Fibroblast of lung (primary cell): ENCODE data around the gene ADIRF. TPM values are rescaled to one million over a fixed set of nuclear protein-coding genes. Genes with fewer than 3 reads are reported as not detected.

Source experiments
- DNase-seq, 2 donors: peaks; one replicate each; pipeline versions ENCODE4 v3.0.0 to v3.0.0-alpha.2; 2010; ENCODE audit warnings: low read depth in 2 of 2
- H2AFZ ChIP-seq: 2 replicates; pipeline ENCODE4 v1.5.1; 2012; ENCODE audit warnings: low read length, control low read depth, inconsistent platforms
- H3K27ac ChIP-seq: 2 replicates; pipeline ENCODE4 v1.5.1; 2011; ENCODE audit warnings: low read length, control low read depth; ENCODE audit not compliant: insufficient read depth
- H3K27me3 ChIP-seq: 2 replicates; pipeline ENCODE4 v1.5.1; 2011; ENCODE audit warnings: mild to moderate bottlenecking, low read length; ENCODE audit not compliant: control insufficient read depth, insufficient read depth
- H3K36me3 ChIP-seq: 2 replicates; pipeline ENCODE4 v1.5.1; 2011; ENCODE audit warnings: low read length; ENCODE audit not compliant: control insufficient read depth, insufficient read depth
- H3K4me1 ChIP-seq: 2 replicates; pipeline ENCODE4 v1.5.1; 2011; ENCODE audit warnings: low read length; ENCODE audit not compliant: control insufficient read depth, insufficient read depth; ENCODE audit errors: extremely low read depth
- H3K4me2 ChIP-seq: 2 replicates; pipeline ENCODE4 v1.5.1; 2011; ENCODE audit warnings: low read length, control low read depth; ENCODE audit not compliant: insufficient read depth; ENCODE audit errors: extremely low read depth
- H3K4me3 ChIP-seq, 4 experiments: fragments of 200-600 bp in 1 of 4; sonication (generic) in 1 of 4; replicated peaks in 1 of 4; 2 replicates each; pipeline ENCODE4 v1.5.1; 2011 to 2016; ENCODE audit warnings: low read length in 4 of 4, low read depth in 3 of 4, mild to moderate bottlenecking in 3 of 4, control low read depth in 2 of 4, inconsistent platforms in 1 of 4, mixed read lengths in 1 of 4; ENCODE audit not compliant: insufficient read depth in 1 of 4; ENCODE audit errors: control extremely low read depth in 1 of 4
- H3K79me2 ChIP-seq: 2 replicates; pipeline ENCODE4 v1.5.1; 2012; ENCODE audit warnings: mild to moderate bottlenecking, low read length, inconsistent platforms; ENCODE audit not compliant: control insufficient read depth, insufficient read depth
- H3K9ac ChIP-seq: 2 replicates; pipeline ENCODE4 v1.5.1; 2011; ENCODE audit warnings: mild to moderate bottlenecking, low read length, control low read depth; ENCODE audit not compliant: insufficient read depth
- H3K9me3 ChIP-seq: 2 replicates; pipeline ENCODE4 v1.5.1; 2012; ENCODE audit warnings: low read depth, low read length; ENCODE audit not compliant: control insufficient read depth, insufficient read depth
- H4K20me1 ChIP-seq: 2 replicates; pipeline ENCODE4 v1.5.1; 2011; ENCODE audit warnings: low read length; ENCODE audit not compliant: control insufficient read depth, insufficient read depth; ENCODE audit errors: extremely low read depth
- EZH2 ChIP-seq: IDR thresholded peaks from 2 replicates; pipeline ENCODE4 v1.5.1; 2012; ENCODE audit warnings: low read length, control low read depth, mild to moderate bottlenecking; ENCODE audit errors: missing control alignments
- polyA minus RNA-seq: library from RNA; depleted of rRNA, polyadenylated mRNA; stranded (reverse); fragments of >200 nt; gene quantifications from 2 replicates; pipeline ENCODE4 v1.2.3, GENCODE V29; 2011; ENCODE audit warnings: low replicate concordance
- polyA plus RNA-seq, 2 donors: library from polyadenylated mRNA; depleted of rRNA in 1 of 2; stranded (reverse) in 1 of 2; unstranded in 1 of 2; fragments of >200 nt; gene quantifications; 2 replicates each; pipeline ENCODE4 v1.2.1, GENCODE V29; 2011 to 2012; ENCODE audit warnings: missing spikeins in 1 of 2
- total RNA-seq: library from RNA; depleted of rRNA; stranded (reverse); fragments of >200 nt; gene quantifications from 2 replicates; pipeline ENCODE4 v1.2.1, GENCODE V29; 2014
- TF ChIP-seq, protein P1 (sequence below), 2 donors: IDR thresholded peaks in 1 of 2; conservative IDR thresholded peaks in 1 of 2; 1 replicate in 1 of 2; 2 replicates in 1 of 2; pipeline ENCODE4 v1.5.1; 2011 to 2012; ENCODE audit warnings: low read length in 2 of 2, control low read depth in 1 of 2, inconsistent platforms in 1 of 2, low read depth in 1 of 2, mild to moderate bottlenecking in 1 of 2

Gene ADIRF
- total RNA-seq (119 and 142 TPM in 2 replicates), polyA plus RNA-seq (39.4 and 172 TPM in 2 replicates), polyA minus RNA-seq (10.4 and 22.0 TPM in 2 replicates)
- polyA plus RNA-seq (2012) = 116 and 410 TPM in 2 replicates

DNA sequence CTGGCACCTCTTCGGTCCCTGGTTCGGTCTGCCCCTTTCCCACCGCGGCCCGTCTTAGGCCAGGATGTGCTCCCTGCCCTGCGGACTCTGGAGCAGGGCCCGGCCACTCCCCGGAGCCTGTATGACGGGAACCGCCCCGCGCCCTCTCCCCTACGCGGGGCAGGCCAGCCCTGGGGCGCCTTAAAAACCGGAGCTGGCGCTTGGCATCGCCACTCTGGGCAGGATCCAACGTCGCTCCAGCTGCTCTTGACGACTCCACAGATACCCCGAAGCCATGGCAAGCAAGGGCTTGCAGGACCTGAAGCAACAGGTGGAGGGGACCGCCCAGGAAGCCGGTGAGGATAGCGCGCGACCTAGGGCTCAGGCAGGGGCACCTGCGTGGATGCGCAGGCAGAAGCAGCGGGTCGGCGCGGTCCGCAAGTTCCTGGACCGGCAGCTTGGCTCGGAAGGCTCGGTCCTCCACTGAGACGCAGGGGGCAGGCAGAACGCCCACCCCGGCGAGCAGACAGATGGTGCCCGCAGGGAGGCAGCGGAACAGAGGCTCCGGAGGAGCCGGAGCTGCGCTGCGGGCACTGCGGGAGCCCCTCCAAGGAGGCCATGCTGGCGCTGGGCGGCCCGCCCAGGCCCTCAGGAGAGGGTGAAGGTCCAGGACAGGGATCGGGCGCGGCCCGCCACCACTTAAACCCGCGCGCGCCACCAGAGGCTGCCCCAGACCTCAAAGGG lies at the start of gene ADIRF:
Gene ADIRF (plus strand): TSS at position 212 of the 723 bp plus-strand sequence. CDS start 63 bp downstream, at position 275.
- no peak for TF ChIP-seq EZH2
- TF ChIP-seq, protein P1, sequence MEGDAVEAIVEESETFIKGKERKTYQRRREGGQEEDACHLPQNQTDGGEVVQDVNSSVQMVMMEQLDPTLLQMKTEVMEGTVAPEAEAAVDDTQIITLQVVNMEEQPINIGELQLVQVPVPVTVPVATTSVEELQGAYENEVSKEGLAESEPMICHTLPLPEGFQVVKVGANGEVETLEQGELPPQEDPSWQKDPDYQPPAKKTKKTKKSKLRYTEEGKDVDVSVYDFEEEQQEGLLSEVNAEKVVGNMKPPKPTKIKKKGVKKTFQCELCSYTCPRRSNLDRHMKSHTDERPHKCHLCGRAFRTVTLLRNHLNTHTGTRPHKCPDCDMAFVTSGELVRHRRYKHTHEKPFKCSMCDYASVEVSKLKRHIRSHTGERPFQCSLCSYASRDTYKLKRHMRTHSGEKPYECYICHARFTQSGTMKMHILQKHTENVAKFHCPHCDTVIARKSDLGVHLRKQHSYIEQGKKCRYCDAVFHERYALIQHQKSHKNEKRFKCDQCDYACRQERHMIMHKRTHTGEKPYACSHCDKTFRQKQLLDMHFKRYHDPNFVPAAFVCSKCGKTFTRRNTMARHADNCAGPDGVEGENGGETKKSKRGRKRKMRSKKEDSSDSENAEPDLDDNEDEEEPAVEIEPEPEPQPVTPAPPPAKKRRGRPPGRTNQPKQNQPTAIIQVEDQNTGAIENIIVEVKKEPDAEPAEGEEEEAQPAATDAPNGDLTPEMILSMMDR (conservative IDR thresholded peaks at IDR 0.05 in 1 of 2, IDR thresholded peaks at IDR 0.05 in 1 of 2; ENCODE audit: low read depth in 1 of 2, low read length in 2 of 2) = no peak
- Histone ChIP-seq H3K4me3 (peak within 1 kb of the TSS; percentile 36 to 74 (median 66)), H3K9ac (peak within 1 kb of the TSS; percentile 52), H2AFZ (peak within 1 kb of the TSS; percentile 12), H3K27me3 (no peaks in the 10 kb centered on the region), H3K4me2 (peak within 1 kb of the TSS; percentile 68), H3K9me3 (no peaks in the 10 kb centered on the region), H4K20me1 (no peaks in the 10 kb centered on the region), H3K36me3 (no peaks in the 10 kb centered on the region), H3K79me2 (peaks cover 15% of the 10 kb centered on the region), H3K4me1 (peaks cover 35% of the 10 kb centered on the region), H3K27ac (peak within 1 kb of the TSS; percentile 99)
- DNase-seq = no peak

DNA sequence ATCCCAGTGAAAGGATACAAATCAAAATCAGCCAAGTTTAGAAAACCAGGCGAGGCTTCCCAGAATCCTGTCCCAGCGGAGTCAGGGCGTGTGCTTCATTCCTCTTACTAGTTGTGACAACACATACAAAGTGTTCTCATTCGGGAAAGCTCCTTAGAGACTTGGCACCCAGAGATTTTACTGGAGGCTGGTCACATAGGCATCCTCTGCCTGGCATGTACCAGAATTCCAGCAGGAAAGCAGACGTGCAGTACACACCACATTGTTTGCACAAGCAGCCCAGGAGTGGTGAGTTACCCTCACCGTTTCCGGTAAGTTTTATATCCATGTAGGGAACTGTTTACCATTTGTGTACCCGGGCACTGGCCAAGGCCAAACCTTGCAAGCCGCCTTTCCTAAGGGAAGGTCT lies 45.7 kb upstream of the ADIRF start:
- Histone ChIP-seq H3K27ac (no peak overlapping the region), H3K4me3 (no peak overlapping the region), H3K9me3 (no peaks in the 10 kb centered on the region), H2AFZ (no peak overlapping the region), H3K9ac (no peak overlapping the region), H4K20me1 (no peaks in the 10 kb centered on the region), H3K36me3 (peaks cover 9% of the 10 kb centered on the region), H3K4me1 (no peaks in the 10 kb centered on the region), H3K4me2 (no peak overlapping the region), H3K27me3 (no peaks in the 10 kb centered on the region), H3K79me2 (no peaks in the 10 kb centered on the region)
- no peak for DNase-seq
- no peak for TF ChIP-seq EZH2

DNA sequence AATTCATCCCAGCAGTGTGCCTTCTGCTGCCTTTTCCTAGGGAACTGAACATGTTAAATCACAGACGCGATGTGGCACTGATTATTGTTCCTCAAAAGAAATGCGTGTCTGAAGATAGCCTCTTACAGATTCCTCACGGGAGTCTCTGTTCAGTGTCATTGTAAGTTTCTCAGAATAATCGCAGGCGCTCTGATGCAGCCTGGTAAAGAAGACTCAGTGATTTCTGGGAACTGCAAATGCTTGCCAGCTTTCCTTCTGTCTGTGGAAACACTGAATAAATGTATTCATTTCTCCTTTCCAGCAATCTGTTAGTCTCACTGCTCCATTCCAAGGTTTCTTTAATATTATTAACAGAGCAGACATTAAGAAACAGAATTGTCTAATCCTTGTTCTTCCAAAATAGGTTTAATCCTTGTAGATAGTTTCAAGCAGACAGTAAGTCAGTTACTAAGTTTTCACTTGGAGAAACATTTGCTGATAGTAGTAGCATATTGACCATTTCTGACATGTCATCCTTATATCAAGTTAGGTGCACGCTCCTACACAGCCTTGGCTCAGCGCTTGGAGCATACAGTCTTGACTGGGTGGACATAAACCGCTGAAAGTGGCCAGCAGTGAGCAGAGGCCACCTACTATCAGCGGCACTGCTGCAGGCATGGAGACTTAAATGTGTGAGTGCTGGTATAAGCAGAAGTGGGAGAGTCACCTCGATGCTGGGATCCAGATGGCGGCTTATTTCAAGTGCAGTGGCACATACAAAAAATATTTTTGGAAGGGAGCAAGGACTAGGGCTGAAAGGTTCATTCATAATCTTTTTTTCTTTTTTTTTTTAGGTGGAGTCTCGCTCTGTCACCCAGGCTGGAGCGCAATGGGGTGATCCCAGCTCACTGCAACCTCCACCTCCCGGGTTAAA lies 38.6 kb upstream of the ADIRF start:
- no peaks in the 10 kb centered on the region for H4K20me1 ChIP-seq
- H3K9me3 ChIP-seq = no peaks in the 10 kb centered on the region
- no peak overlapping the region for H3K4me3 ChIP-seq
- DNase-seq = no peak
- TF ChIP-seq, protein P1 (conservative IDR thresholded peaks at IDR 0.05 in 1 of 2, IDR thresholded peaks at IDR 0.05 in 1 of 2; ENCODE audit: low read depth in 1 of 2, low read length in 2 of 2) = no peak
- TF ChIP-seq EZH2 = no peak
- H2AFZ ChIP-seq = no peak overlapping the region
- H3K4me2 ChIP-seq = no peak overlapping the region
- H3K27ac ChIP-seq = no peak overlapping the region
- H3K27me3 ChIP-seq = no peaks in the 10 kb centered on the region
- no peaks in the 10 kb centered on the region for H3K79me2 ChIP-seq
- H3K4me1 ChIP-seq = no peaks in the 10 kb centered on the region
- no peak overlapping the region for H3K9ac ChIP-seq
- peaks cover 3% of the 10 kb centered on the region for H3K36me3 ChIP-seq
